ENCODE results near the gene CDAN1. TPM values are rescaled to one million over a fixed set of nuclear protein-coding genes. Genes with fewer than 3 reads are reported as not detected.
"Not testable (repeated sequence)": the region's sequence is repeated elsewhere in the genome, so short reads cannot be mapped to it uniquely, and the experiment has no call there.

Gene CDAN1
- total RNA-seq, 1 experiment from 2014 or later, result 9.5 TPM

DNA sequence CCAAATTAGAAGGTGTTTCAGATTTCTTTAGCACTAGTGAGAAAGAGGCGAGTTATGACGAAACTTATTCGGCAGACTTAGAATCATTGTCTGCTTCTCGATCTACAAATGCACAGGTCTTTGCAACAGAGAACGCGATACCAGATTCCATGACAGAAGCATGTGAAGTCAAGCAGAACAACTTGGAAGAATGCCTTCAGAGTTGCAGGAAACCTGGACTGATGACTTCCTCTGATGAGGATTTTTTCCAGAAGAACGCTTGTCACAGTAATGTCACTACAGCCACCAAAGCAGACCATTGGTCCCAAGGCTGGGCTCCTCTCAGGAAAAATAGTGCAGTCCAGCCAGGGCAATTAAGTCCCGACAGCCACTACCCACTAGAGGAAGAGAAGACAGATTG, 50.6 kb downstream of the CDAN1 start:
- no TSS peak for BruUV-seq (replicated peaks)
- H3K27me3 Mint-ChIP-seq (ENCODE audit: insufficient read depth, unreplicated experiment), result no peaks in the 10 kb centered on the region
- ChIA-PET CTCF (interaction anchor here (0.7 kb wide), 1 partner anchor 34 kb away, joined by 3 read pairs; no protein-coding TSS in a partner anchor), POLR2A (interaction anchor here (2.0 kb wide), 1 partner anchor 15 kb away, joined by 8 read pairs; no protein-coding TSS in a partner anchor)
- H3K4me1 Mint-ChIP-seq (ENCODE audit: insufficient read depth, unreplicated experiment), result no peaks in the 10 kb centered on the region
- no peak overlapping the region for H3K27ac Mint-ChIP-seq (ENCODE audit: low read depth, unreplicated experiment)
- H3K36me3 Mint-ChIP-seq (ENCODE audit: insufficient read depth, unreplicated experiment), result no peaks in the 10 kb centered on the region
- no peak for DNase-seq (ENCODE audit: unreplicated experiment)
- TF ChIP-seq, protein P1, sequence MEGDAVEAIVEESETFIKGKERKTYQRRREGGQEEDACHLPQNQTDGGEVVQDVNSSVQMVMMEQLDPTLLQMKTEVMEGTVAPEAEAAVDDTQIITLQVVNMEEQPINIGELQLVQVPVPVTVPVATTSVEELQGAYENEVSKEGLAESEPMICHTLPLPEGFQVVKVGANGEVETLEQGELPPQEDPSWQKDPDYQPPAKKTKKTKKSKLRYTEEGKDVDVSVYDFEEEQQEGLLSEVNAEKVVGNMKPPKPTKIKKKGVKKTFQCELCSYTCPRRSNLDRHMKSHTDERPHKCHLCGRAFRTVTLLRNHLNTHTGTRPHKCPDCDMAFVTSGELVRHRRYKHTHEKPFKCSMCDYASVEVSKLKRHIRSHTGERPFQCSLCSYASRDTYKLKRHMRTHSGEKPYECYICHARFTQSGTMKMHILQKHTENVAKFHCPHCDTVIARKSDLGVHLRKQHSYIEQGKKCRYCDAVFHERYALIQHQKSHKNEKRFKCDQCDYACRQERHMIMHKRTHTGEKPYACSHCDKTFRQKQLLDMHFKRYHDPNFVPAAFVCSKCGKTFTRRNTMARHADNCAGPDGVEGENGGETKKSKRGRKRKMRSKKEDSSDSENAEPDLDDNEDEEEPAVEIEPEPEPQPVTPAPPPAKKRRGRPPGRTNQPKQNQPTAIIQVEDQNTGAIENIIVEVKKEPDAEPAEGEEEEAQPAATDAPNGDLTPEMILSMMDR (IDR thresholded peaks at IDR 0.05; ENCODE audit: unreplicated experiment), result no peak
- intact Hi-C loops (cut with micrococcal nuclease), result no loop called here
- H3K9me3 Mint-ChIP-seq (ENCODE audit: unreplicated experiment), result no peaks in the 10 kb centered on the region
- H3K4me3 Mint-ChIP-seq (ENCODE audit: unreplicated experiment), result no peak overlapping the region

DNA sequence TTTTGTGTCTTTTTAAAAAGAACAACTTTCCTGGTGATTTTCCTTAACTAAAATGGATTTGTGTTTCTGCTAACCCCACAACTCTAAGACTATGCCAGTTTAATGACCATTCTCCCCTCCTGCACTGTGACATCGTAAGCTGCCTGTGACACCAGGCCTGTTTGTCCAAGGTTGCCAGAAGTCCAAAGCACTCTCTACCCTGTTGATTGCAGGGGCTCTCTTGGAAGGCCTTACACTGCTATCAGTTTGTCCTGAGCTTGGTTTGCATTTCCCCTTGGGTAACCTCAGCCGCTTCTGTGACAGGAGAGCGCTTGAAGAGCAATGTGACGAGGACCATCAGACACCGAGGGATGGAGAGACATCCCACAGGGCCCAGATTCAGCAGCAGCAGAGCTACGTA, 55.8 kb downstream of the CDAN1 start:
- ChIA-PET CTCF (interaction anchor here (0.6 to 0.9 kb wide), 2 partner anchors 23 to 25 kb away, joined by 3 read pairs; no protein-coding TSS in a partner anchor), POLR2A (interaction anchor here (1.3 kb wide), 2 partner anchors 406 to 408 kb away, joined by 3 read pairs; partner anchors contain the start of genes GANC and TMEM87A)
- DNase-seq (ENCODE audit: unreplicated experiment), result no peak
- intact Hi-C loops (cut with micrococcal nuclease), result no loop called here
- Mint-ChIP-seq H3K27ac (ENCODE audit: low read depth, unreplicated experiment) (no peak overlapping the region), H3K4me3 (ENCODE audit: unreplicated experiment) (no peak overlapping the region), H3K9me3 (ENCODE audit: unreplicated experiment) (no peaks in the 10 kb centered on the region), H3K27me3 (ENCODE audit: insufficient read depth, unreplicated experiment) (no peaks in the 10 kb centered on the region), H3K36me3 (ENCODE audit: insufficient read depth, unreplicated experiment) (peaks cover 6% of the 10 kb centered on the region), H3K4me1 (ENCODE audit: insufficient read depth, unreplicated experiment) (peaks cover 20% of the 10 kb centered on the region)
- BruUV-seq (replicated peaks), result no TSS peak
- TF ChIP-seq, protein P1 (IDR thresholded peaks at IDR 0.05; ENCODE audit: unreplicated experiment), result no peak

DNA sequence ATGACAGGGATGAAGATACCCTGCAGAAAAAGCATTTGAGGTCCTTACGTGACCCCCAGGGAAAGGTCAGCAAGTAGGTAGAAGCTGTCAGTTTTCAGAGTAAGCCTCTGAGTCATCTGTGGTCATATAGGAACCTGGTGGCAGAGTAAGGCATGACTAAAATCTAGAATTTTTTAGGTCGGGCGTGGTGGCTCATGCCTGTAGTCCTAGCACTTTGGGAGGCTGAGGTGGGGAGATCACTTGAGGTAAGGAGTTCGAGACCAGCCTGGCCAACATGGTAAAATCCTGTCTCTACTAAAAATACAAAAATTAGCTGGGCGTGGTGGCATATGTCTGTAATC, 56.8 kb downstream of the CDAN1 start:
- H3K4me3 Mint-ChIP-seq (ENCODE audit: unreplicated experiment), result peak overlapping the region; percentile 21
- BruUV-seq (replicated peaks); H3K27me3 Mint-ChIP-seq (ENCODE audit: insufficient read depth, unreplicated experiment); H3K9me3 Mint-ChIP-seq (ENCODE audit: unreplicated experiment); H3K36me3 Mint-ChIP-seq (ENCODE audit: insufficient read depth, unreplicated experiment); intact Hi-C loops (cut with micrococcal nuclease): not testable (repeated sequence)
- ChIA-PET POLR2A (interaction anchor here (0.9 to 2.4 kb wide), 4 partner anchors 9 to 407 kb away, joined by 3 to 15 read pairs (median 3); partner anchors contain the start of genes GANC, STARD9 and TMEM87A), CTCF (interaction anchor here (0.7 to 1.0 kb wide), 2 partner anchors 26 to 91 kb away, joined by 3 read pairs; no protein-coding TSS in a partner anchor)
- peaks cover 20% of the 10 kb centered on the region for H3K4me1 Mint-ChIP-seq (ENCODE audit: insufficient read depth, unreplicated experiment)
- peak overlapping the region; percentile 36 for H3K27ac Mint-ChIP-seq (ENCODE audit: low read depth, unreplicated experiment)
- DNase-seq (ENCODE audit: unreplicated experiment), result peak; percentile 68

DNA sequence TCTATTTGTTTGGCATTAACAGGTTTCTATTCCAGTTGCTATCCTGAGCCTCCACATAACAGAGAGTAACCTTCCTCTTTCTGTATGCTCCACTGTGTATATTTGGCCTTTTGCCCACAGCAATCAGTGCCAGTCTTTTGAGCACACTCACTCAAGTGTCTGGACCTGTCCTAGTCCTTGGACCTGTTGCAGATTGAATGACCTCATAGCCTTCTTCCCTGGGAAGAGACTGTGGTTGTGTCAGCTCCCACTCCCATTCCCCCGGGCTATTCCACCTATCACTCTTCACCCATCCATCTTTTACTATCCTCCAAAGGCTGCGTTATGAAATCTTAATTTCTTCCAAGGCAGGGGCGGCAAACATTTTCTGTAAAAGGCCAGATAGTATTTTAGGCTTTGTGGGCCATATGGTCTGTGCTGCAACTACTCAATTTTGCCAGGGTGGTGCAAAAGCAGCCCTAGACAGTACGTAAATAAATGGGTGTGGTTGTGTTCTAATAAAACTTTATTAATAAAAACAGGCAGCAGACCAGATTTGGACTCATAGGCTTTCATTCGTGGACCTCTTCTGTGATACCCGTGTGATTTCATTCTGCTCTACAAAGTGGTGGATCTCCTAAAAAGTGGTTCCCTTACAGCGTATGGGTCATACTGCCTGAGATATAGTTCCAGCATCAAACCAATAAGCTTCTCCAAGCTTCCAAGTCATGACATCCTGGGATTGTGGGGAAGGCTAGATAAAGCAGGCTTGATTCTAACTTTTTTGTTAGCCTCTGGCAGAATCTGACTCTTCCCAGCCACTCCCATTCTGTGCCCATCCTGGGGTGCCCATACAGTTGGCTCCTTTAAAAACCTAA, 57.4 kb downstream of the CDAN1 start:
- Mint-ChIP-seq H3K4me3 (ENCODE audit: unreplicated experiment) (peak overlapping the region; percentile 21), H3K4me1 (ENCODE audit: insufficient read depth, unreplicated experiment) (peaks cover 20% of the 10 kb centered on the region)
- CTCF ChIA-PET, result interaction anchor here (0.7 to 1.0 kb wide), 2 partner anchors 26 to 91 kb away, joined by 3 read pairs; no protein-coding TSS in a partner anchor

More for the DNA sequence above, 57.4 kb downstream of the CDAN1 start:
- TF ChIP-seq, protein P1 (IDR thresholded peaks at IDR 0.05; ENCODE audit: unreplicated experiment), result no peak
- no peaks in the 10 kb centered on the region for H3K9me3 Mint-ChIP-seq (ENCODE audit: unreplicated experiment)
- peak; percentile 94 for DNase-seq (ENCODE audit: unreplicated experiment)
- BruUV-seq (replicated peaks), result no TSS peak
- peaks cover 6% of the 10 kb centered on the region for H3K36me3 Mint-ChIP-seq (ENCODE audit: insufficient read depth, unreplicated experiment)
- H3K27me3 Mint-ChIP-seq (ENCODE audit: insufficient read depth, unreplicated experiment), result no peaks in the 10 kb centered on the region
- intact Hi-C loops (cut with micrococcal nuclease), result no loop called here
- POLR2A ChIA-PET, result interaction anchor here (0.9 to 2.4 kb wide), 4 partner anchors 9 to 406 kb away, joined by 3 to 15 read pairs (median 3); partner anchors contain the start of genes GANC, SNAP23, STARD9 and TMEM87A
- peak overlapping the region; percentile 36 for H3K27ac Mint-ChIP-seq (ENCODE audit: low read depth, unreplicated experiment)
